Measurements from ENCODE around the gene IL27RA. TPM values are rescaled to one million over a fixed set of nuclear protein-coding genes. Genes with fewer than 3 reads are reported as not detected.

The IL27RA gene
- polyA plus RNA-seq, 1 donor from 2014 or later, result 1.0 TPM

- H3K9me3 ChIP-seq (ENCODE audit: low read length), result no peaks in the 10 kb centered on the region
- H2AFZ ChIP-seq (ENCODE audit: low read depth, low read length), result peak overlapping the region; percentile 94
- H3K36me3 ChIP-seq (ENCODE audit: insufficient read depth, low read length), result no peaks in the 10 kb centered on the region
- H3K79me2 ChIP-seq (replicated peaks; ENCODE audit: insufficient read depth, low read length), result no peaks in the 10 kb centered on the region
- peak overlapping the region; percentile 61 for H3K27ac ChIP-seq (ENCODE audit: low read length)
- H3K4me2 ChIP-seq (ENCODE audit: low read length), result peak overlapping the region; percentile 54
- TF ChIP-seq TAF1 (IDR thresholded peaks at IDR 0.05; ENCODE audit: low read depth) (peak; percentile 74), REST (IDR thresholded peaks at IDR 0.05; ENCODE audit: borderline replicate concordance) (peak; percentile 62), MXI1 (conservative IDR thresholded peaks at IDR 0.05; ENCODE audit: poor library complexity, severe bottlenecking) (peak; percentile 41), CTCF (IDR thresholded peaks at IDR 0.05; ENCODE audit: poor library complexity, severe bottlenecking) (peak; percentile 8), EZH2 (IDR thresholded peaks at IDR 0.05; ENCODE audit: borderline replicate concordance, insufficient read depth, low read length, poor library complexity, severe bottlenecking) (no peak)
- H3K9me2 ChIP-seq (ENCODE audit: insufficient read depth, low read length), result no peaks in the 10 kb centered on the region
- no peaks in the 10 kb centered on the region for H4K20me1 ChIP-seq (ENCODE audit: insufficient read depth)
- no peaks in the 10 kb centered on the region for H3K27me3 ChIP-seq (ENCODE audit: insufficient read depth, low read depth, low read length)
- H3K9ac ChIP-seq (ENCODE audit: low read length), result peak overlapping the region; percentile 75
- H3K4me3 ChIP-seq (ENCODE audit: low read length), result peak overlapping the region; percentile 82
- H3F3A ChIP-seq (ENCODE audit: insufficient read depth, low read length, poor library complexity, severe bottlenecking), result no peaks in the 10 kb centered on the region
Measured at GRCh38 chr19:14080887-14081796, 49.6 kb downstream of the IL27RA start.

DNA sequence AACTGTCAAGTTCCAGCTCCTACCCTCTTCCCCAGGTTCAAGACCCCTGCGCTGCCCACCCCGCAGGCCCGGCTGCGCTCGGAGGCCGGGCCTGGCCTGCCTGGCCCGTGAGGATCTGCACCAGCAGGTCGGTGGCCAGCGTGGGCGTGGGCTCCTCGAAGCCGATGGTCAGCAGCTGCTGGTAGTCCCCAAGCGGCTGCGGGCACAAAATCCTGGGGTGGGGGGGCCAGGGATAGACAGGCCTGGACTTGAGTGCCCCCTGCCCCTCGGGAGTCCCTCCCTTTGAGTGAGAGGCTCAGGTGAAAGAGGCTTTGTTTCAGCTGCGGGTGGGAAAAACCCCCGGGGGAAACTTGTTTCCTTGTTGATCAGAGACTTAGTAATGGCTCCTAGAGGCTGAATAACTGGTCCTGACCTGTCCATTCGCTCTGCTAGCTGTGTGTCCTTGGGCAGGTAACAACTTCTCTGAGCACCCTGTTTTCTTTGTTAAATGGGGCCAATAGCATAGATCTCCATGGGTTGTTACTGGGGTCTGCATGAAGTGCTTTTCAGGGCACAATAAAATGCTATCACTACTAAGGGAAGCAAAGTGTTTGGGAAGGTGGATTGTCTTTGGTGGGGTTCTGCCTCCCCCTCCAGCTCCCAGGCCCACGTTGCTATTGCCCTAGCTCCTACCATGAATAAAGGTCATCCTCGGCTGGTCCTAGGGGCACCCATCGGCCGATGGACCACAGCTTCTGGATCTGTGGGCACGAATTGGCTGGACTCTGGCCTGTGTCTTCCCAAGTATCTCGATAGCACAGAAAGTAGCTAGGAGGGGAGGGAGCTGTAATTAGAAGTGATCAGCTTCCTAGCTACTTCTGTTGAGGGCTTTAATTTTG, 50.5 kb downstream of the IL27RA start:
- Histone ChIP-seq H4K20me1 (ENCODE audit: insufficient read depth) (no peaks in the 10 kb centered on the region), H3K4me2 (ENCODE audit: low read length) (peak overlapping the region; percentile 54), H3F3A (ENCODE audit: insufficient read depth, low read length, poor library complexity, severe bottlenecking) (no peaks in the 10 kb centered on the region), H3K27me3 (ENCODE audit: insufficient read depth, low read depth, low read length) (no peaks in the 10 kb centered on the region), H3K4me3 (ENCODE audit: low read length) (peak overlapping the region; percentile 82), H2AFZ (ENCODE audit: low read depth, low read length) (peak overlapping the region; percentile 94), H3K9me3 (ENCODE audit: low read length) (no peaks in the 10 kb centered on the region), H3K9ac (ENCODE audit: low read length) (peak overlapping the region; percentile 75), H3K27ac (ENCODE audit: low read length) (peak overlapping the region; percentile 61), H3K79me2 (replicated peaks; ENCODE audit: insufficient read depth, low read length) (no peaks in the 10 kb centered on the region), H3K9me2 (ENCODE audit: insufficient read depth, low read length) (no peaks in the 10 kb centered on the region), H3K36me3 (ENCODE audit: insufficient read depth, low read length) (no peaks in the 10 kb centered on the region)
- TF ChIP-seq CTCF (IDR thresholded peaks at IDR 0.05; ENCODE audit: poor library complexity, severe bottlenecking) (no peak), MXI1 (conservative IDR thresholded peaks at IDR 0.05; ENCODE audit: poor library complexity, severe bottlenecking) (no peak), SMC3 (conservative IDR thresholded peaks at IDR 0.05; ENCODE audit: poor library complexity) (no peak), EP300 (conservative IDR thresholded peaks at IDR 0.05; ENCODE audit: poor library complexity, severe bottlenecking) (no peak), TAF1 (IDR thresholded peaks at IDR 0.05; ENCODE audit: low read depth) (no peak), EZH2 (IDR thresholded peaks at IDR 0.05; ENCODE audit: borderline replicate concordance, insufficient read depth, low read length, poor library complexity, severe bottlenecking) (no peak), RAD21 (conservative IDR thresholded peaks at IDR 0.05) (no peak), POLR2AphosphoS5 (IDR thresholded peaks at IDR 0.05) (no peak), REST (IDR thresholded peaks at IDR 0.05; ENCODE audit: borderline replicate concordance) (no peak)
